Stimulated activated CD4-positive, alpha-beta T cell treated with anti-CD3 and anti-CD28 coated beads, Interleukin-1b, Interleukin-23, amount 100 ng/mL, for 24 hours (primary cell): ENCODE results near the gene GRIK4.
"Not testable (repeated sequence)": the region's sequence is repeated elsewhere in the genome, so short reads cannot be mapped to it uniquely, and the experiment has no call there.

Experiments
- DNase-seq, 4 experiments: peaks; one replicate each; pipeline ENCODE4 v3.0.0-alpha.2; 2020; ENCODE audit warnings: low read depth in 4 of 4, low spot score in 1 of 4

The GRIK4 gene

DNA sequence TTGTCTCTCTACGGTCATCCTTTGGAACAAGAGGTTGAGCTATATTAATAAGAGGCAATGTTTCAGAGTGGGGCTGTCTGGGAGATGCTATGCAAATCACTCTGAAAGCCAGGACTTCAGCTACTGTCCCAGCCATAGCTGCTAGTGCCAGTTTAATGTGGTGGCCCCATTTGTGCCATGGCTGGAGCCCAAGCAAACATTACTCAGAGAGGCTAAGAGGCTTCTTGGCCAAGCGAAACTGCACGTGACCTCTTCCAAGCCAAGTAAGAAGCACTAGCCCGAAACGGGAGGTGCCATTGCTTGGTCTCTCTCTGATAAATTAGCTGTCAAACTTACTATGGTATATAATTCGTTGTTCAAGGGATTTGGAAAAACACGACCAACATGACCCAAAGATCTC is 462.0 kb downstream of the GRIK4 start:
- DNase-seq: no peak

- DNase-seq: no peak
Measured at GRCh38 chr11:120974466-120974865, 462.9 kb downstream of the GRIK4 start.

DNA sequence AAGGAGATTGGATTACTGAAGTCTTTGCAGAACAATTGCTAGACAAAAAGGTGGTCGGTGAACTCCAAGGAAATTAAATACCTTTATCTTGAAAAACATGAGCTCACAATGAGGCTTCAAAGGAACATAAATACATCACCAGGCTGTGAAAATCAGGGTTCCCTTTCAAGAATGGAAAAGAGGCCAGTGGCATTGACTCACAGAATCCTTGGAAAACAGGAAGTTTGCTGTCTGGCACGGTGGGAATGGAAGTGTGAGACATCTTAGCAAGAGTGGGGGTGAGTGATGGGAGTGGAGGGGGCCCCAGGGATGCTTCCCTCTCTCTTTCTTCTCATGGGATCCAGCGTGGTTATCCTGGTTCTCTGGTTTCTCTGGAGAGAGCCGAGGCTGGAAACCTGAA is 463.4 kb downstream of the GRIK4 start:
- DNase-seq: no peak

DNA sequence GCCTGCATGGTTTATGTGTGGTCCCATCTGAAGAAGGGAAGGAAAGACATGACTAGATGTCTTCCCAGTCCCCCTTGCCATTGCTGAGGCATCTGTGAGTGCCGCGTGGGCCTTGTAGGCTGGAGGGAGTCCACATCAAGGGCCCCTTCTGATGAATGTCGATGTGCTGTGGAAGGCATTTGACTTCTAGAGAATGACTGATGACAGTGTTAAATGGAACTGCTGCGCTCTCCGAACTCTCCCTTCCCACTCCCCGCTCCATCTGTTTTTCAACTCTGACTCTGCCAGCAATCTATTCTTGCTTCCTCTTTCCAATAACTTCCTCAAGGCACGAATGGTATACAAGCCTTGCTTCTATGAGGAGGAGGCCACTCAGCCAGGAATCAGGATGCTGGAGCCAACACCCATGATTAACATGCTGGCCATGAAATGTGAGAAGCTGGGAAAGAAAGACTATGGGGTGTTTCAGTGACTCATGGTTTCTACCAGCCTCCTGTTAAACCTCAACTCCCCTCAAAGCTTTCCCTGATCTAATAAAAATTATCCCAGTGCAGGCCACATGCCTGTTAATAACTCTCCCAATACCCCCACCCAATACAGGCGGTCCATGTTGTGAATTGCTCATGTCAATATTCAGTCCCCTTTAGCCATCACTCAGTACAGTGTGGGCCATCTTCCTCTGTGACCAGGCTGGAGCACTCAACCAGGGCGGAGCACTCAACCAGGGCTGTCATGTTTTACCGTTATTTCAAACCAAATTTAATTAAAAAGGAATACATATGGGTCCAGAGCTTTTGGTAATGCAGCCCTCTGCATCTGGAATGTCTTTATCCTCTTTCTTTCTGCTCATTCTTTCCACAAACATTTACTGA is 466.0 kb downstream of the GRIK4 start:
- no peak for DNase-seq

DNA sequence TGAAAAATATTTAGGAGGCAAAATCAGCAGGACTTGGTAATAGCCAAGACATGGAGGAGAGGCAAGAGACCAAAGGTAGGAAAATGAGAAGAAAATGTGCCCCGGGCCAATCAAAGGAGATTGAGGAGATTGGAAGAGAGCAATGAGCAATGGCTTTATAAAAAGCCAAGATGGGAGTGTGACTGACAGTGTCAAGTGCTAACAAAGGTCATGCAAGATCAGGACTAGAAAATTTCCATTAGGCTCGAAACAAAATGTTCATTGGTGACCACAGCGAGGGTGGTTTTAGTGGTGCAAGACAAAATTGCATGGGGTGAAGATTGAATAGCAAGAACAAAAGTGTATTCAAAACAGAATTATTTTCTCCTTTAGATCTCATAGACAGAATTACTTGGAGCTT is 467.2 kb downstream of the GRIK4 start:
- DNase-seq: no peak

GRCh38 chr11:120985718-120986569 is 474.4 kb downstream of the GRIK4 start:
- DNase-seq: peak in 3 of 4 experiments; percentile 3 to 16 (median 5)

- no peak for DNase-seq
Measured at GRCh38 chr11:120988603-120989002, 477.1 kb downstream of the GRIK4 start.

GRCh38 chr11:120991830-120992686 is 480.5 kb downstream of the GRIK4 start:
- no peak for DNase-seq

DNA sequence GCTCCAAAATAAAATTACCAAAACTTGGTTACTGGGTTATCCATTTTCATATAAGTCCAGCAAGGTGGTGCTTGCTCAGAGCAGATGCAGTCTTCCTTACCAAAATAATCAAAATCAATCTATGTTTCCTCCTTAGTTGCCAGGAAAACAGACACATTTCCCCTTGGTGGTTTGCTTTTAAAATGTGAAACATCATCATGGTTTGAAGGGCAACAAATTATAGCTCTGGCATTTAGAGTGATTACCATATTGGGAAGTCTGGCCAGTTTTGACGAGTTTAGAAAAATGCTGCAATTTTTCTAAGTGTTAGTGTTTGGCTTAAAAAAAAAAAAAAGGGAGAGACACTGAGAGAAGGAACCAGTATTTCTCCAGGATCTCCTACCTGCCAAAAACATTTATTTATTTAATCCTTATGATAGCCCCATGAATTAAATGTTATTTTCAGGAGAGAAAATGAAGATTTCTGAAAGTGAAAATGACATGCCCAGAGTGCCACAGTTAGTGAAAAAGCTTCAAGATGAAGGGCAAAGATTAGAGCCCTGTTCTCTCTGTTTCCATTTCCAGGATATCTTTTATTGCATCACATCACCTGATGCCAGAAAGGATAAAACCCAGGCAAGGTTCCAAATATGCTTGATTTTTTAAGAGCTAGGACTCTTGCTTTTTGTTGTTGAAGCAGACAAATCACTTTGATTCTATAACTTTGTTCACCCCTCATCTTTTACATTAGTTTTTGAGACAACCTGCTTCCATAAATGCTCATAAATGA is 482.7 kb downstream of the GRIK4 start:
- DNase-seq: no peak

GRCh38 chr11:120995184-120995583 is 483.6 kb downstream of the GRIK4 start:
- DNase-seq: no peak

- no peak for DNase-seq
Measured at GRCh38 chr11:120996973-120997372, 485.4 kb downstream of the GRIK4 start.

GRCh38 chr11:120998581-120998980 is 487.0 kb downstream of the GRIK4 start:
- no peak for DNase-seq

DNA sequence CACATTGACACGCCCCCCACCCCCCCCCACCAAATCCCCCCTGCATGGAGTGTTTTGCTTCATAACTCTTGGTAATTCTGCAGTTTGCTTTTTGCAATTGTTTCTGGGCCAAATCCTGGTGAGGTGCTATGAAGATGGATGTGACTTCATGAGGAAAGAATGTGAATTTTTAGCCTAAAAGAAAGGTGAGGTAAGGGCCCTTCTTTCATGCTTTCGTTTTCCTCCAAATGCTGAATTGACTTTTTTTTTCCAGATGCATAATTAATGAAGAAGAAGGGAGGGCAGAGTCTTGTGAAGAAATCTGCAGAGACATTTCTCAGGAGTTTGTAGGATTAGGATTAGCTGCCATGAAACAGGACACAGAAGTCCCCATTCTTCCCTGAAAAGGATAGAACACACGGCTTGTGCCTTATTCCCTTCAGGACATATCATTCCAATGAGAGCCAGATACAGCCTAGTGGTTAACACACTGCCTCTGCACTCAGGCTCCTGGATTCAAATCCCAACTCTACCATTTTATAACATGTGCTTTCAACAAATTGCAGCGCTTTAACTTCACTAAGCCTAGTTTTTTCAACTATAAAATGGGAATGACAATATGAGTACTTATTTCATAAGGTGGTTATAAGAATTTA is 492.8 kb downstream of the GRIK4 start:
- DNase-seq: no peak

DNA sequence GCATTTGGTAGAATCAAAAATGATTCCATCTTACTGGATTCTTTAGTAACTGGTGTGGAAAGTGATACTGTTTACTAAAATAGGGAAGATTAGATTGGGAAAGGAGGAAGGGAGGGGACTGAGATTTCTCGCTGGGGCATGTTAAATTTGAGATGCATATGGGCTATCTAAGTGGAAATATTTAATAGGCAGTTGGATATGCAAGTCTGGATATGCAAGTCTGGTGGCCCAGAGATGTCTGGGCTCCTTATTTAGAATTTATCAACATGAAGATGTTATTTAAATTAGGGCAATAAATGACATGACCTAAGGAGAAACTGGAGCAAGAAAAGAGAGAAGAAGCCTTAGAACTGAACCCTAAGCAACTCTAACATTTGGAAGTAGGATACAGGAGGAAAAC is 495.4 kb downstream of the GRIK4 start:
- no peak for DNase-seq

DNA sequence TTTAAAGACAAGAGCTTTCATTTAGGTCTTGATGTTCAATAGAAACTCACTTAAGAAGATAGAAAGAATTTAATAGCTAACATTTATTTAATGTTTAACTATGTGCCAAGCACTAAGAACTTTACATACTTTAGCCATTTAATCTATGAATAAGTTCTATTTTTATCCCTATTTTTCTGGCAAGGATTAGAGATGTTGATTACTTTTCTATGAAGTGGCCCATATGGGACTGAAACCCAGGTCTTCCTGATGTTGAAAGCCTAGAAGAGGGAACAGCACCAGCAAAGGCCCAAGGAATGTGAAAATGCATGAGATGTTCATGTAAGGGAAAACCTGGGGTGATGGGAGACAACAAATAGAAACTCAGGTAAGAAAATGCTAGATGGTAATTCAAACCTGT is 497.0 kb downstream of the GRIK4 start:
- no peak for DNase-seq

- no peak for DNase-seq
Measured at GRCh38 chr11:121012091-121012490, 500.5 kb downstream of the GRIK4 start.

DNA sequence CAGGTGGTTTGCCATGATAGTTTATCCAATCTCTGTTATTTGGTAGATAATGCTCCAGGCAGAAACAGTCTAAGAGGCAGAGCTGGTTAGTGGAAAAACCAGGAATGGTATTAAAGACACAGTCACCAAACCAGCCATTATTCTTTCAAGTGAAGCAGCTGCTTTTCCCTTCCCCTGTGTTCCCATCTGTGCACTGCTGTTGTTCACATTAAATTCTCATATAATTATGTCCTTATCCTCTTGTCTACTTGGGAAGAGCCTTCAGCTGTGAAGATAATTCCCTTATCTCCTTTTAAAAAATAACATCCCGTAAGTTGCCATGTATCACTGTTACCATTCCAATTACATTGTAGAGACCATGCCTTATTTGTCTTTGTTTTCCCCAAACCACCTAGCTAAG is 507.2 kb downstream of the GRIK4 start:
- DNase-seq: no peak

- not testable (repeated sequence) for DNase-seq
Measured at GRCh38 chr11:121021718-121022117, 510.2 kb downstream of the GRIK4 start.

- peak; percentile 59 to 80 (median 70) for DNase-seq
Measured at GRCh38 chr11:121023848-121024751, 512.6 kb downstream of the GRIK4 start, which contains the start of gene TBCEL. TSS of gene TBCEL (plus strand) at chr11:121024102. CDS start at chr11:121045691, 21,589 bp downstream.
